Panc1 (cell line): ENCODE results near the gene FAM83G. TPM values are rescaled to one million over a fixed set of nuclear protein-coding genes. Genes with fewer than 3 reads are reported as not detected.

Experiments used
- ATAC-seq: fragments of 200-7000 bp; cut with Tn5 transposase; 2 replicates; pipeline ENCODE4 v1.9.1; 2020; ENCODE audit warnings: mild to moderate bottlenecking, moderate library complexity
- BruUV-seq: library from RNA; stranded (reverse); fragments of 400-500 nt; replicated peaks from 2 replicates; lab custom pipeline; 2021; lab: Mats Ljungman, UMichigan
- CTCF ChIA-PET: fragments of 300-600 bp; sonication (Branson Sonifier 250); formaldehyde crosslinking; loops from one replicate; lab custom pipeline; 2022; ENCODE audit warnings: antibody characterized with exemption; lab: Charles Lee
- POLR2A ChIA-PET: fragments of 300-600 bp; sonication (Branson Sonifier 250); formaldehyde crosslinking; loops from one replicate; lab custom pipeline; 2022; ENCODE audit warnings: antibody characterized with exemption; lab: Charles Lee
- DNase-seq: peaks from one replicate; pipeline ENCODE4 v3.0.0-alpha.2; 2010; ENCODE audit warnings: low read depth, low spot score
- H3K27ac ChIP-seq: 2 replicates; pipeline ENCODE4 v1.5.1; 2011; ENCODE audit warnings: mild to moderate bottlenecking, low read length, inconsistent platforms
- H3K27me3 ChIP-seq: fragments of 200-500 bp; sonication (Bioruptor generic); 2 replicates; pipeline ENCODE4 v1.6.0; 2014; ENCODE audit warnings: low read length, inconsistent platforms; ENCODE audit not compliant: control insufficient read depth, insufficient read depth
- H3K36me3 ChIP-seq: fragments of 200-500 bp; sonication (Bioruptor generic); 2 replicates; pipeline ENCODE4 v1.5.1; 2014; ENCODE audit warnings: inconsistent platforms, mild to moderate bottlenecking, low read length, moderate library complexity; ENCODE audit not compliant: control insufficient read depth, insufficient read depth
- H3K4me1 ChIP-seq: 2 replicates; pipeline ENCODE4 v1.5.1; 2011; ENCODE audit warnings: inconsistent platforms, mild to moderate bottlenecking, low read length, moderate library complexity; ENCODE audit not compliant: control insufficient read depth, insufficient read depth
- H3K4me3 ChIP-seq, 2 experiments: 2 replicates each; pipeline ENCODE4 v1.5.1; 2011 to 2012; ENCODE audit warnings: low read depth in 2 of 2, low read length in 2 of 2, mild to moderate bottlenecking in 2 of 2, inconsistent platforms in 1 of 2, moderate library complexity in 1 of 2
- H3K9me3 ChIP-seq: fragments of 200-500 bp; sonication (Bioruptor generic); 2 replicates; pipeline ENCODE4 v1.5.1; 2014; ENCODE audit warnings: low read depth, mild to moderate bottlenecking, inconsistent platforms, low read length, moderate library complexity; ENCODE audit not compliant: control insufficient read depth, insufficient read depth
- POLR2AphosphoS5 ChIP-seq: IDR thresholded peaks from 2 replicates; pipeline ENCODE4 v1.6.1; 2012; ENCODE audit warnings: mild to moderate bottlenecking, low read depth, low read length, moderate library complexity
- SIN3A ChIP-seq: IDR thresholded peaks from 2 replicates; pipeline ENCODE4 v1.6.1; 2012; ENCODE audit warnings: low read depth, mild to moderate bottlenecking, low read length, moderate library complexity, borderline replicate concordance; ENCODE audit not compliant: insufficient read depth
- TCF7L2 ChIP-seq: IDR thresholded peaks from 2 replicates; pipeline ENCODE4 v1.6.1; 2011; ENCODE audit warnings: mild to moderate bottlenecking, low read depth, low read length, inconsistent platforms
- in situ Hi-C: cut with HindIII; loops from 2 replicates; pipeline ENCODE4 v1.10.0; 2016; ENCODE audit warnings: low sequenced_read_pairs, low pct_unique_long_range_greater_than_20kb
- intact Hi-C: fragments of 100-400 bp; cut with micrococcal nuclease; formaldehyde crosslinking; loops from one replicate; pipeline ENCODE4 v1.10.0; 2022; ENCODE audit not compliant: unreplicated experiment
- total RNA-seq: library from RNA; stranded (reverse); gene quantifications from one replicate; pipeline ENCODE4 v1.2.1, GENCODE V29; 2021; ENCODE audit not compliant: unreplicated experiment
- TF ChIP-seq, protein P1 (sequence below): fragments of 450-650 bp; IDR thresholded peaks from 2 replicates; pipeline ENCODE4 v1.5.1; 2017; ENCODE audit warnings: mild to moderate bottlenecking
- TF ChIP-seq, protein P2 (sequence below), 2 experiments: IDR thresholded peaks; 2 replicates each; pipeline ENCODE4 v1.6.1; 2011 to 2012; ENCODE audit warnings: low read depth in 2 of 2, control low read depth in 1 of 2, low read length in 1 of 2, mild to moderate bottlenecking in 1 of 2, moderate library complexity in 1 of 2; ENCODE audit not compliant: insufficient read depth in 1 of 2

Gene FAM83G
- total RNA-seq, 1 experiment from 2014 or later, result 17.3 TPM

DNA sequence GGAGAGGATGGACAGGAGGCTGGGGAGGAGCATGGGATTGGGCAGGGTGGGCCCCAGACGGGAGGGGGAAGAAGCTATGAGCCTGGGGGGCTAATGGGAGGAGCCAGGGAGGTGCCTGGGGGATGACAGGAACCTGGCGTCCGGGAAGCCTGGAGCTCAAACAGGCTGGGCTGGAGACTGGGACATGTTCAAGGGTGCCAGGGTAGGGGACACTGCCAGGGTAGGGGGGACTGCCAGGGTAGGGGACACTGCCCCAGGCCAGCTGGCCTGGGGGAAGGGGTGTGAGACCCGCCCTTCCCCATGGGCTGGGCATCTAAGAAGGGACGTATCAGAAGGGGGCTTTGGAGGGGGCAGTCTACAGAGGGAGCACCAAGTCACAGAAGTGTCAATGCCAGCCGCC is 7.0 kb upstream of the FAM83G start:
- ChIA-PET POLR2A (interaction anchor here (0.5 kb wide), 1 partner anchor 15 kb away, joined by 3 read pairs; no protein-coding TSS in a partner anchor), CTCF (no interaction called here)
- no peaks in the 10 kb centered on the region for H3K4me1 ChIP-seq
- H3K27ac ChIP-seq, result no peak overlapping the region
- intact Hi-C loops (no loop called here), in situ Hi-C loops (no loop called here)
- ATAC-seq (no peak), DNase-seq (no peak)
- TF ChIP-seq SIN3A (no peak), TCF7L2 (no peak), POLR2AphosphoS5 (no peak)
- TF ChIP-seq, protein P1, sequence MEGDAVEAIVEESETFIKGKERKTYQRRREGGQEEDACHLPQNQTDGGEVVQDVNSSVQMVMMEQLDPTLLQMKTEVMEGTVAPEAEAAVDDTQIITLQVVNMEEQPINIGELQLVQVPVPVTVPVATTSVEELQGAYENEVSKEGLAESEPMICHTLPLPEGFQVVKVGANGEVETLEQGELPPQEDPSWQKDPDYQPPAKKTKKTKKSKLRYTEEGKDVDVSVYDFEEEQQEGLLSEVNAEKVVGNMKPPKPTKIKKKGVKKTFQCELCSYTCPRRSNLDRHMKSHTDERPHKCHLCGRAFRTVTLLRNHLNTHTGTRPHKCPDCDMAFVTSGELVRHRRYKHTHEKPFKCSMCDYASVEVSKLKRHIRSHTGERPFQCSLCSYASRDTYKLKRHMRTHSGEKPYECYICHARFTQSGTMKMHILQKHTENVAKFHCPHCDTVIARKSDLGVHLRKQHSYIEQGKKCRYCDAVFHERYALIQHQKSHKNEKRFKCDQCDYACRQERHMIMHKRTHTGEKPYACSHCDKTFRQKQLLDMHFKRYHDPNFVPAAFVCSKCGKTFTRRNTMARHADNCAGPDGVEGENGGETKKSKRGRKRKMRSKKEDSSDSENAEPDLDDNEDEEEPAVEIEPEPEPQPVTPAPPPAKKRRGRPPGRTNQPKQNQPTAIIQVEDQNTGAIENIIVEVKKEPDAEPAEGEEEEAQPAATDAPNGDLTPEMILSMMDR, result no peak
- TF ChIP-seq, protein P2, sequence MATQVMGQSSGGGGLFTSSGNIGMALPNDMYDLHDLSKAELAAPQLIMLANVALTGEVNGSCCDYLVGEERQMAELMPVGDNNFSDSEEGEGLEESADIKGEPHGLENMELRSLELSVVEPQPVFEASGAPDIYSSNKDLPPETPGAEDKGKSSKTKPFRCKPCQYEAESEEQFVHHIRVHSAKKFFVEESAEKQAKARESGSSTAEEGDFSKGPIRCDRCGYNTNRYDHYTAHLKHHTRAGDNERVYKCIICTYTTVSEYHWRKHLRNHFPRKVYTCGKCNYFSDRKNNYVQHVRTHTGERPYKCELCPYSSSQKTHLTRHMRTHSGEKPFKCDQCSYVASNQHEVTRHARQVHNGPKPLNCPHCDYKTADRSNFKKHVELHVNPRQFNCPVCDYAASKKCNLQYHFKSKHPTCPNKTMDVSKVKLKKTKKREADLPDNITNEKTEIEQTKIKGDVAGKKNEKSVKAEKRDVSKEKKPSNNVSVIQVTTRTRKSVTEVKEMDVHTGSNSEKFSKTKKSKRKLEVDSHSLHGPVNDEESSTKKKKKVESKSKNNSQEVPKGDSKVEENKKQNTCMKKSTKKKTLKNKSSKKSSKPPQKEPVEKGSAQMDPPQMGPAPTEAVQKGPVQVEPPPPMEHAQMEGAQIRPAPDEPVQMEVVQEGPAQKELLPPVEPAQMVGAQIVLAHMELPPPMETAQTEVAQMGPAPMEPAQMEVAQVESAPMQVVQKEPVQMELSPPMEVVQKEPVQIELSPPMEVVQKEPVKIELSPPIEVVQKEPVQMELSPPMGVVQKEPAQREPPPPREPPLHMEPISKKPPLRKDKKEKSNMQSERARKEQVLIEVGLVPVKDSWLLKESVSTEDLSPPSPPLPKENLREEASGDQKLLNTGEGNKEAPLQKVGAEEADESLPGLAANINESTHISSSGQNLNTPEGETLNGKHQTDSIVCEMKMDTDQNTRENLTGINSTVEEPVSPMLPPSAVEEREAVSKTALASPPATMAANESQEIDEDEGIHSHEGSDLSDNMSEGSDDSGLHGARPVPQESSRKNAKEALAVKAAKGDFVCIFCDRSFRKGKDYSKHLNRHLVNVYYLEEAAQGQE (IDR thresholded peaks at IDR 0.05; ENCODE audit: insufficient read depth in 1 of 2, low read depth in 2 of 2, low read length in 1 of 2), result no peak
- no peaks in the 10 kb centered on the region for H3K36me3 ChIP-seq
- BruUV-seq, result no TSS peak
- no peaks in the 10 kb centered on the region for H3K9me3 ChIP-seq
- H3K4me3 ChIP-seq, result no peak overlapping the region
- no peaks in the 10 kb centered on the region for H3K27me3 ChIP-seq

DNA sequence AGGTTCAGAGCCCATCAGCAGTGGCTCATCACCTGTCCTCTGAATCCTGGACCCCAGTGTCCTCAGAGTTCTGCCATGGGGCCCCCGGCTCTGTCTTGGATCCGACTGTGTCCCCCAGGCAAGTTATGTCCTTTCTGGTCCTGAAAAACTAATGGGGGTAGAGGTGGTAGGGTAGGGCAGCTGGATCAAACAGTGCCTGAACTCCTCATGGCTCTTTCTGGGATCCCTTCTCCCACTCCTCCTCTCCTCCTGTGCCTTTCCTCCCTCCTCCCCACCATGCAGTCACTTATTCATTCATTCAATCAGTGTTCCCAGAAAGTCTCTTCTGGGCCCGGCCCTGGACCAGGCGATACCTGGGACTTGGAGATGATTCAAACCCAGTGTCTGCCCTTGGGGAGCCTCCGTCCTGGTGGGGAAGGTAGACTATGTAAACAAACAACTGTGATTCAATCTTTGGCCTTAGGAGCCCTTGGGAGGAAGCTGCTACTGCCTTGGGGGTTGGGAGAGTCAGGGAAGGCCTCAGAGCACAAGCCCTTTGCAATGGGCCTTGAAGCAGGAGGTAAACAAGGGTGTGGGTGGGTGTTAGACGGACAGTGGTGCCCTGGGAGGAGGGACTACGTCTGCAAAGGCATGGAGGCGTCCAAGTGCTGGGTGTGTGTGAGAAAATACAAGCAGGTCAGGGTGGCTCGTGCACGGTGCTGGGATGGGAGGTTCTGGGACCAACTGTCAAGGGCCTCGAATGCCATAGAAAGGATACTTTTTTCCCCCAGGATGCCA is 6.4 kb upstream of the FAM83G start:
- ChIA-PET POLR2A (interaction anchor here (0.5 kb wide), 1 partner anchor 15 kb away, joined by 3 read pairs; no protein-coding TSS in a partner anchor), CTCF (no interaction called here)
- H3K4me1 ChIP-seq, result no peaks in the 10 kb centered on the region
- ATAC-seq (peak; percentile 15; the same call in 1 of the 2 replicates), DNase-seq (no peak)
- intact Hi-C loops (no loop called here), in situ Hi-C loops (no loop called here)
- H3K27me3 ChIP-seq, result no peaks in the 10 kb centered on the region
- no peak overlapping the region for H3K27ac ChIP-seq
- H3K36me3 ChIP-seq, result no peaks in the 10 kb centered on the region
- no peak for TF ChIP-seq SIN3A
- TF ChIP-seq, protein P2 (IDR thresholded peaks at IDR 0.05; ENCODE audit: insufficient read depth in 1 of 2, low read depth in 2 of 2, low read length in 1 of 2), result no peak
- no peak for TF ChIP-seq POLR2AphosphoS5
- TF ChIP-seq, protein P1, result no peak
- TF ChIP-seq TCF7L2, result no peak
- H3K4me3 ChIP-seq, result no peak overlapping the region
- H3K9me3 ChIP-seq, result no peaks in the 10 kb centered on the region
- BruUV-seq, result no TSS peak
